ENCODE measurements around the gene CYP11A1.
"Not testable (repeated sequence)": the region's sequence is repeated elsewhere in the genome, so short reads cannot be mapped to it uniquely, and the experiment has no call there.

The CYP11A1 gene

GRCh38 chr15:74376226-74376625, 8.8 kb upstream of the CYP11A1 start:
- in situ Hi-C loops (cut with MboI; ENCODE audit: low sequenced_read_pairs), result no loop called here

GRCh38 chr15:74375303-74375693, 7.9 kb upstream of the CYP11A1 start:
- in situ Hi-C loops (cut with MboI; ENCODE audit: low sequenced_read_pairs), result no loop called here

GRCh38 chr15:74374648-74375302, 7.3 kb upstream of the CYP11A1 start:
- in situ Hi-C loops (cut with MboI; ENCODE audit: low sequenced_read_pairs), result no loop called here

- in situ Hi-C loops (cut with MboI; ENCODE audit: low sequenced_read_pairs), result no loop called here
These were observed 6.5 kb upstream of the CYP11A1 start for GRCh38 chr15:74373731-74374647.

- in situ Hi-C loops (cut with MboI; ENCODE audit: low sequenced_read_pairs), result no loop called here
These were observed 5.7 kb upstream of the CYP11A1 start for GRCh38 chr15:74373056-74373650.

GRCh38 chr15:74370471-74370870, 3.0 kb upstream of the CYP11A1 start:
- in situ Hi-C loops (cut with MboI; ENCODE audit: low sequenced_read_pairs), result no loop called here

- in situ Hi-C loops (cut with MboI; ENCODE audit: low sequenced_read_pairs), result no loop called here
These were observed 2.3 kb upstream of the CYP11A1 start for GRCh38 chr15:74369756-74370155.

GRCh38 chr15:74369084-74369745, 1.8 kb upstream of the CYP11A1 start:
- in situ Hi-C loops (cut with MboI; ENCODE audit: low sequenced_read_pairs), result no loop called here

- in situ Hi-C loops (cut with MboI; ENCODE audit: low sequenced_read_pairs), result no loop called here
These were observed 675 bp upstream of the CYP11A1 start for GRCh38 chr15:74368121-74368520.

GRCh38 chr15:74365598-74366445, 1.6 kb downstream of the CYP11A1 start:
- in situ Hi-C loops (cut with MboI; ENCODE audit: low sequenced_read_pairs), result no loop called here

- in situ Hi-C loops (cut with MboI; ENCODE audit: low sequenced_read_pairs), result no loop called here
These were observed 2.4 kb downstream of the CYP11A1 start for GRCh38 chr15:74364936-74365597.

GRCh38 chr15:74362482-74362881, 5.0 kb downstream of the CYP11A1 start:
- in situ Hi-C loops (cut with MboI; ENCODE audit: low sequenced_read_pairs), result no loop called here

- in situ Hi-C loops (cut with MboI; ENCODE audit: low sequenced_read_pairs), result not testable (repeated sequence)
These were observed 6.6 kb downstream of the CYP11A1 start for GRCh38 chr15:74360855-74361254.

GRCh38 chr15:74359376-74359775, 8.1 kb downstream of the CYP11A1 start:
- in situ Hi-C loops (cut with MboI; ENCODE audit: low sequenced_read_pairs), result not testable (repeated sequence)

GRCh38 chr15:74357514-74357913, 9.9 kb downstream of the CYP11A1 start:
- in situ Hi-C loops (cut with MboI; ENCODE audit: low sequenced_read_pairs), result not testable (repeated sequence)

GRCh38 chr15:74356050-74356449, 11.4 kb downstream of the CYP11A1 start:
- in situ Hi-C loops (cut with MboI; ENCODE audit: low sequenced_read_pairs), result not testable (repeated sequence)

GRCh38 chr15:74353992-74354391, 13.5 kb downstream of the CYP11A1 start:
- in situ Hi-C loops (cut with MboI; ENCODE audit: low sequenced_read_pairs), result not testable (repeated sequence)

- in situ Hi-C loops (cut with MboI; ENCODE audit: low sequenced_read_pairs), result no loop called here
These were observed 15.0 kb downstream of the CYP11A1 start for GRCh38 chr15:74352393-74352910.

- in situ Hi-C loops (cut with MboI; ENCODE audit: low sequenced_read_pairs), result no loop called here
These were observed 15.8 kb downstream of the CYP11A1 start for GRCh38 chr15:74351670-74352069.

Data from hTERT RPE-1 (cell line).